ENCODE results near the gene TMEM108.

Gene TMEM108

GRCh38 chr3:133197619-133198018 lies 159.4 kb downstream of the TMEM108 start:
- Histone ChIP-seq H3K9me3 (ENCODE audit: control insufficient read depth, insufficient read depth, low read depth, low read length) (no peaks in the 10 kb centered on the region), H3K27ac (ENCODE audit: extremely low read depth, low read depth, low read length) (no peak overlapping the region), H3K4me3 (ENCODE audit: low read depth, low read length) (no peak overlapping the region), H3K4me1 (ENCODE audit: control insufficient read depth, insufficient read depth, low read length) (no peaks in the 10 kb centered on the region), H3K36me3 (ENCODE audit: control insufficient read depth in 2 of 2, insufficient read depth in 1 of 2, low read length in 2 of 2) (no peaks in the 10 kb centered on the region)
- ChIA-PET POLR2A (no interaction called here), CTCF (no interaction called here)
- TF ChIP-seq, protein P1, sequence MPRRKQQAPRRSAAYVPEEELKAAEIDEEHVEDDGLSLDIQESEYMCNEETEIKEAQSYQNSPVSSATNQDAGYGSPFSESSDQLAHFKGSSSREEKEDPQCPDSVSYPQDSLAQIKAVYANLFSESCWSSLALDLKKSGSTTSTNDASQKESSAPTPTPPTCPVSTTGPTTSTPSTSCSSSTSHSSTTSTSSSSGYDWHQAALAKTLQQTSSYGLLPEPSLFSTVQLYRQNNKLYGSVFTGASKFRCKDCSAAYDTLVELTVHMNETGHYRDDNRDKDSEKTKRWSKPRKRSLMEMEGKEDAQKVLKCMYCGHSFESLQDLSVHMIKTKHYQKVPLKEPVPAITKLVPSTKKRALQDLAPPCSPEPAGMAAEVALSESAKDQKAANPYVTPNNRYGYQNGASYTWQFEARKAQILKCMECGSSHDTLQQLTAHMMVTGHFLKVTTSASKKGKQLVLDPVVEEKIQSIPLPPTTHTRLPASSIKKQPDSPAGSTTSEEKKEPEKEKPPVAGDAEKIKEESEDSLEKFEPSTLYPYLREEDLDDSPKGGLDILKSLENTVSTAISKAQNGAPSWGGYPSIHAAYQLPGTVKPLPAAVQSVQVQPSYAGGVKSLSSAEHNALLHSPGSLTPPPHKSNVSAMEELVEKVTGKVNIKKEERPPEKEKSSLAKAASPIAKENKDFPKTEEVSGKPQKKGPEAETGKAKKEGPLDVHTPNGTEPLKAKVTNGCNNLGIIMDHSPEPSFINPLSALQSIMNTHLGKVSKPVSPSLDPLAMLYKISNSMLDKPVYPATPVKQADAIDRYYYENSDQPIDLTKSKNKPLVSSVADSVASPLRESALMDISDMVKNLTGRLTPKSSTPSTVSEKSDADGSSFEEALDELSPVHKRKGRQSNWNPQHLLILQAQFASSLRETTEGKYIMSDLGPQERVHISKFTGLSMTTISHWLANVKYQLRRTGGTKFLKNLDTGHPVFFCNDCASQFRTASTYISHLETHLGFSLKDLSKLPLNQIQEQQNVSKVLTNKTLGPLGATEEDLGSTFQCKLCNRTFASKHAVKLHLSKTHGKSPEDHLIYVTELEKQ (tag by site-specific recombination; IDR thresholded peaks at IDR 0.05; ENCODE audit: borderline replicate concordance): no peak
- TF ChIP-seq ZNF266 (tag by site-specific recombination; IDR thresholded peaks at IDR 0.05; ENCODE audit: low read depth) (no peak), ZNF561 (tag by site-specific recombination; IDR thresholded peaks at IDR 0.05; ENCODE audit: borderline replicate concordance) (no peak), ZNF624 (tag by site-specific recombination; IDR thresholded peaks at IDR 0.05) (no peak), CTCF (tag by site-specific recombination; IDR thresholded peaks at IDR 0.05) (no peak), ZNF274 (IDR thresholded peaks at IDR 0.05; ENCODE audit: low read length) (no peak), ZNF274 (tag by site-specific recombination; IDR thresholded peaks at IDR 0.05; ENCODE audit: borderline replicate concordance) (no peak), ZSCAN23 (tag by site-specific recombination; IDR thresholded peaks at IDR 0.05) (no peak), ZNF23 (tag by site-specific recombination; IDR thresholded peaks at IDR 0.05; ENCODE audit: borderline replicate concordance) (no peak), ZNF280C (tag by site-specific recombination; IDR thresholded peaks at IDR 0.05) (no peak), RBAK (tag by site-specific recombination; IDR thresholded peaks at IDR 0.05) (no peak), PRDM1 (tag by site-specific recombination; IDR thresholded peaks at IDR 0.05) (no peak), ZNF174 (tag by site-specific recombination; IDR thresholded peaks at IDR 0.05) (no peak), ZNF510 (tag by site-specific recombination; IDR thresholded peaks at IDR 0.05; ENCODE audit: insufficient replicate concordance) (no peak), ZBTB8A (tag by site-specific recombination; IDR thresholded peaks at IDR 0.05) (no peak), ZNF362 (tag by site-specific recombination; IDR thresholded peaks at IDR 0.05) (no peak), ZNF571 (tag by site-specific recombination; IDR thresholded peaks at IDR 0.05) (no peak), ZNF658 (tag by site-specific recombination; IDR thresholded peaks at IDR 0.05) (no peak), ZNF76 (tag by site-specific recombination; IDR thresholded peaks at IDR 0.05; ENCODE audit: borderline replicate concordance, low read depth) (no peak)

All from HEK293 (cell line).